HTR-8/SVneo (cell line): ENCODE results near the gene C5AR2.
"Not testable (repeated sequence)": the region's sequence is repeated elsewhere in the genome, so short reads cannot be mapped to it uniquely, and the experiment has no call there.

Source experiments
- DNase-seq: peaks from one replicate; pipeline ENCODE4 v3.0.0; 2011; ENCODE audit warnings: low spot score, mixed read lengths; ENCODE audit not compliant: insufficient read length
- FAIRE-seq: peaks from 2 replicates; lab custom pipeline; 2011; peaks lifted over from hg19 to GRCh38; lab: Jason Lieb, UNC

Gene C5AR2

DNA sequence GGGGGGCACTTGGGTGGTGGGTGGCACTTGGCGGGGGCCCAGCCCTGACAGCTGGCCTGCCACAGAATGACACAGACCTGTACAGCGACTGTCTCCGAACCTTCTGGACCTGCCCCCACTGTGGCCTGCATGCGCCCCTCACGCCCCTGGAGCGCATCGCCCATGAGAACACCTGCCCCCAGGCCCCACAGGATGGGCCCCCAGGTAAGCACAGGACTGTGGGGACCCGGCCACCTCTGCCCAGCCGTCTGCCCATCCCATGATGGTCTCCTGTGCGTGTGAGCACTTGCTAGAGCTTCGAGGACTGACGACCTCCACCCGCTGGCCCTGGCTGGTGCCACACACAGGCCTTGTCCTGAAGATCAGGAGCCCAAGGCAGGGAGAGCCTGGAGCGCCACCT, 49.1 kb downstream of the C5AR2 start:
- no peak for DNase-seq
- FAIRE-seq = no peak

DNA sequence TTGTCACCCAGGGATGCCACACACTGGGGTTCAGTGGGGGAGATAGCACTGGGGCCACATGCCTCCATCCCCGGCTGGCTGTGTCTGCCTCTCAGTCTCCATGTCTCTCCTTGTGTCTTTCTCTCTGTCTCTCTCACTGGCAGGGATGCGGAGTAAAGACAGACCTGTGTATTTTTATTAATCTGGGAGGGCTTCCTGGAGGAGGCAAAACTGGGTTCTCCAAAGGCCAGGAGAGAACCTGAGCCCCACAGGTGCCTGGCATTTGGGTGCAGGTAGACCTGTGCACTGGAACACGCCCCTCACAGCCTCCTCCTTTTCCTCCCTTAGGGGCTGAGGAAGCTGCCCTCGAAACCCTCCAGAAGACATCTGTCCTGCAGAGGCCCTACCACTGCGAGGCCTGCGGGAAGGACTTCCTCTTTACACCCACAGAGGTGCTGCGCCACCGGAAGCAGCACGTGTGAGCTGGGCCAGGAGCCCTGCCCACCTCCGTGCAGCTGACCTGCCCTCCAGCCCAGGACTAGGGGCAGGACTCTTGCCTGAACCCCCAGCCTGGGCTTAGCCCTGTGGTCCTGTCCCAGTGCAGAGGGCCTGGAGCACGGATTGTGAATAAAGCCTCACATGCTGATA, 49.8 kb downstream of the C5AR2 start:
- FAIRE-seq (no peak), DNase-seq (no peak)

DNA sequence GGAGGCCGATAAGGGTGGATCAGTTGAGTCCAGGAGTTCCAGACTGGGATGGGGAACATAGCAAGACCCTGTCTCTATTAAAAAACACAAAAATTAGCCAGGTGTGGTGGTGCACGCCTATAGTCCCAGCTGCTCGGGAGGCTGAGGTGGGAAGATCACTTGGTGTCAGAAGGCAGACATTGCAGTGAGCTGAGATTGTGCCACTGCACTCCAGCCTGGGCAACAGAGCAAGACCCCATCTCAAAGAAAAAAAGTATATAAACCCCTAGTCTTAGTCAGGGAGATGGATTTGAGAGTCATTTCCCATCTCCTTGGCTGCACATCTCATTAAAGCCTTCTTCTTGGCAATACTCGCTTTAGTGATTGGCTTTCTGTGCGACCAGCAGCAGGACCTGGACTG, 51.9 kb downstream of the C5AR2 start:
- not testable (repeated sequence) for FAIRE-seq, DNase-seq

DNA sequence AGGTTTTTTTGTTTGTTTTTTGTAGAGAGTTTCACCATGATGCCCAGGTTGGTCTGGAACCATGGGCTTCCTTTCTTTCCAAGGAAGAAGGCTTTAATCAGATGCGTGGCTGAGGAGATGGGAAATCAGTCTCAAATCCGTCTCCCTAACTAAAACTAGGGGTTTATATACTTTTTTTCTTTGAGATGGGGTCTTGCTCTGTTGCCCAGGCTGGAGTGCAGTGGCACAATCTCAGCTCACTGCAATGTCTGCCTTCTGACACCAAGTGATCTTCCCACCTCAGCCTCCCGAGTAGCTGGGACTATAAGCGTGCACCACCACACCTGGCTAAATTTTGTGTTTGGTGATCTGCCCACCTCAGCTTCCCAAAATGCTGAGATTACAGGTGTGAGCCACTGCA, 52.6 kb downstream of the C5AR2 start:
- DNase-seq, FAIRE-seq: not testable (repeated sequence)

DNA sequence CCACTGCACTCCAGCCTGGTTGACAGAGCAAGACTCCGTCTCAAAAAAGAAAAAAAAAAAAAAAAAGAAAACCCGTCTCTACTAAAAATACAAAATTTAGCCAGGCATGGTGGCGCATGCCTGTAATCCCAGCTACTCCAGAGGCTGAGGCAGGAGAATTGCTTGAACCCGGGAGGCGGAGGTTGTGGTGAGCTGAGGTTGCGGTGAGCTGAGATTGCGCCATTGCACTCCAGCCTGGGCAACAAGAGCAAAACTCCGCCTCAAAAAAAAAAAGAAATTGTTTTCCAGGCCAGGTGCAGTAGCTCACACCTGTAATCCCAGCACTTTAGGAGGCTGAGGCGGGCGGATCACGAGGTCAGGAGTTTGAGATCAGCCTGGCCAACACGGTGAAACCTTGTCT, 54.6 kb downstream of the C5AR2 start:
- not testable (repeated sequence) for DNase-seq, FAIRE-seq

DNA sequence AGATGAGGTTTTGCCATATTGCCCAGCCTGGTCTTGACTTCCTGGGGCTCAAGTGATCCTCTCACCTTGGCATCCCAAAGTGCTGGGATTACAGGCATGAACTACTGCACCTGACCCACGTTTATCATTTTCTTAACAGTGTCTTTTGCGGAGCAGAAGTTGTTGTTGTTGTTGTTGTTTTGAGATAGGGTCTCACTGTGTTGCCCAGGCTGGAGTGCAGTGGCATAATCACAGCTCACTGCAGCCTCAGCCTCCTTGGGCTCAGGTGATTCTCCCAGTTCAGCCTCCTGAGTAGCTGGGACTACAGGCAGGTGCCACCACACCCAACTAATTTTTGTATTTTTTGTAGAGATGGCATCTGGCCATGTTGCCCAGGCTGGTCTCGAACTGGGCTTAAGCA, 55.6 kb downstream of the C5AR2 start:
- not testable (repeated sequence) for FAIRE-seq, DNase-seq

DNA sequence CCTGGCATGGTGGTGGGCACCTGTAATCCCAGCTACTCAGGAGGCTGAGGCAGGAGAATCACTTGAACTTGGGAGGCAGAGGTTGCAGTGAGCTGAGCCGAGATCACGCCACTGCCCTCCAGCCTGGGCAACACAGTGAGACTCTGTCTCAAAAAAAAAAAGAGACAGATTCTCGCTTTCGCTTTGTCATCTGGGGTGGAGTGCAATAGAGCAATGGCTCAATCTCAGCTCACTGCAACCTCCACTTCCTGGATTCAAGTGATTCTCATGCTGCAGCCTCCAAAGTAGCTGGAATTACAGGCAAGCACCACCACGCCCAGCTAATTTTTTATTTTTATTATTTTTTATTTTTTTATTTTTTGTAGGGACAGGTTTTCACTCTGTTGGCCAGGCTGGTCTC, 56.7 kb downstream of the C5AR2 start:
- DNase-seq, FAIRE-seq: not testable (repeated sequence)

DNA sequence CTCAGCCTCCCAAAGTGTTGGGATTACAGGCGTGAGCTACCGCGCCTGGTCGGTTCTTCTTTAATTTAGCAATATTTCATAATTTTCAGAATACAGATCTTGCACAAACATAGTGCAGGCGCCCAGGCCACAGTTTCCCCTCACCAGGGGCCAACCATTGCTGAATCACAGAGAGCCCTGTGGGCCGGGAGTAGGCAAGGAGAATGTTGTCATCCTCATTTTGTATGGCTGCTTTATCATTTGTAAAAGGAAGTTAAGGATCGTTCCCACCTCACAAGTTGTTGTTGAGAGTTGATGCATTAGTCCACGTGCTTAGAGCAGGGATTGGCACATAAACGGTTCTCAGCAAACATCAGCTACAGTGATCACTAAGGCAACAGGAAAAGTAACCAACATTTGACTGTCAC, 57.2 kb downstream of the C5AR2 start:
- FAIRE-seq (no peak), DNase-seq (no peak)

DNA sequence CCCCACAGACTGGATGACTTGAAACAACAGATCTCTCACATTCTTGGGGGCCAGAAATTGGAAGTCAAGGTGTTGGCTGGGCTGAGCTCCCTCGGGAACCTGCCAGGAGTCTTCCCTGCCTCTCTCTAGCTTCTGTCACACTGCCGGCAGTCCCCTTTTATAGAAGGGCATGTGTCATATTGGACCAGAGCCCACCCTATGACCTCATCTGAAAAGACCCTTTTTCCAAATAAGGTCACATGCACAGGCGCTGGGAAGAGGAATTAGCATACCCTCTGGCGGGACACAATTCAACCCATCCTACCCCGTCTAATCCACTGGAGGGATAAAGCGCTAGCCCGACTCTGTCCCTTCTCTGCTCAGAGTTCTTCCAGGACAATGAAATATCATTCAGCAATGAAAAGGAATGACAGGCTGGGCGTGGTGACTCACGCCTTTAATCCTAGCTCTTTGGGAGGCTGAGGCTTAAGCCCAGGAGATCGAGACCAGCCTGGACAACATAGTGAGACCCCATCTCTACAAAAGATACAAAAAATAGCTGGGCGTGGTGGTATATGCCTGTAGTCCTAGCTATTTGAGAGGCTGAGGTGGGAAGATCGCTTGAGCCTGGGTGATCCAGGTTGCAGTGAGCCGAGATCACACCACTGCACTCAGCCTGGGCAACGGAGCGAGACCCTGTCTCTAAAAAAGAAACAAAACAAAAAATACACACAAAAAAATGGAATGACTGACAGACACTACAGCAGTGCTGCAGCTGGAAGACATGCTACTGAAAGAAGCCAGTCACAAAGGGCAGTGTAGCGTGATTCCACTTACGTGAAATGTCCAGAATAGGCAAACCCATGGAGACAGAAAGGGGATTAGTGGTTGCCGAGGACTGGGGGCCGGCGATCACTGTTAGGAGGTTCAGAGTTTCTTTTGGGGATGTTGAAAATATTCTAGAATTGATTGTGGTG, 58.8 kb downstream of the C5AR2 start:
- DNase-seq = no peak
- no peak for FAIRE-seq

DNA sequence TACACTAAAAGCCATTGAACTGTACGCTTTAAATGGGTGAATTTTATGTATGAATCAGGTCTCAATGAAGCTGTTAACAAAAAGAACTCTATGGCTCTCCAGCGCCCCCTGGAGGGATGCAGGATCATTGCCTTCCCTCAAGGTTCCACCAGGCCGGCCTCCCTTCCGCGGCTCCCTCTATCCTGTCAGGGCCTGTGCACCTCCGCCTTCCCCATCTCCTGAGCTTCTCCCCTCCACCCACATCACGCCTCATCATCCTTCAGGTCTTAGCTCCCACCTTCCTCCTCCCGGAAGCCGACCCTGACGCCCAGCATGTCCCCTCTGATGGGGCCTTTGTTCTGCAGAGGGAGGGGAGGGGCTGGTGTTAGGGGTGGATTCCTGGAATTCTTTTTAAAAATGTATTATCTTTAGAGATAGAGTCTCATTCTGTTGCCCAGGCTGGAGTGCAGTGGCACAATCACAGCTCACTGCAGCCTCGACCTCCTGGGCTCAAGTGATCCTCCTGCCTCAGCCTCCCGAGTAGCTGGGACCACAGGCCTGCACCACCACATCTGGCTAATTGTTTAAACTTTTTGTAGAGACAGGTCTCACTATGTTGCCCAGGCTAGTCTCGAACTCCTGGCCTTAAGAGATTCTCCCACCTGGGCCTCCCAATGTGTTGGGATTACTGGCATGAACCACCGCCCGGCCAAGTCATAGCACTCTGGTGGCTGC, 59.7 kb downstream of the C5AR2 start:
- FAIRE-seq = no peak

More for the DNA sequence above, 59.7 kb downstream of the C5AR2 start:
- peak; percentile 80 for DNase-seq
